Sciatic nerve (tissue), 2 donors: Measurements from ENCODE around the gene EPHA7. TPM values are rescaled to one million over a fixed set of nuclear protein-coding genes. Genes with fewer than 3 reads are reported as not detected.

ENCODE experiments used
- ATAC-seq: fragments of 200-7000 bp; cut with Tn5 transposase; one replicate; pipeline ENCODE4 v1.9.1; 2020; ENCODE audit warnings: mild to moderate bottlenecking, moderate library complexity
- DNase-seq: peaks from one replicate; pipeline ENCODE4 v3.0.0-alpha.2; 2020; ENCODE audit warnings: low spot score
- intact Hi-C: fragments of 100-400 bp; cut with DNase I; formaldehyde crosslinking; loops from one replicate; pipeline ENCODE4 v1.14.2; 2022
- total RNA-seq: library from RNA; stranded (reverse); fragmentation: NEBNext Ultra II Directional; extraction: Animal tissue kit (Norgen Biotek cat#: 25700); gene quantifications from one replicate; pipeline ENCODE4 v1.2.1, GENCODE V29; 2021
- donor health status: DM: no; HTN: no; CAD: no.
- donor health status: DM: no; HTN: no; CAD: no.

The EPHA7 gene
- total RNA-seq, 1 donor from 2014 or later: 2.6 TPM

GRCh38 chr6:93398723-93399122, 20.6 kb downstream of the EPHA7 start:
- ATAC-seq (no peak), DNase-seq (no peak)
- intact Hi-C loops: no loop called here

GRCh38 chr6:93394471-93394870, 24.9 kb downstream of the EPHA7 start:
- no peak for ATAC-seq
- intact Hi-C loops: no loop called here
- no peak for DNase-seq

GRCh38 chr6:93393554-93394074, 25.7 kb downstream of the EPHA7 start:
- intact Hi-C loops: no loop called here
- DNase-seq (no peak), ATAC-seq (no peak)

- intact Hi-C loops: no loop called here
- DNase-seq: no peak
- no peak for ATAC-seq
Measured at GRCh38 chr6:93392797-93393196, 26.6 kb downstream of the EPHA7 start.

- no peak for ATAC-seq
- no peak for DNase-seq
- intact Hi-C loops: no loop called here
Measured at GRCh38 chr6:93391965-93392364, 27.4 kb downstream of the EPHA7 start.

GRCh38 chr6:93389192-93389591, 30.2 kb downstream of the EPHA7 start:
- DNase-seq: no peak
- ATAC-seq: no peak
- intact Hi-C loops: no loop called here

- DNase-seq (no peak), ATAC-seq (no peak)
- intact Hi-C loops: no loop called here
Measured at GRCh38 chr6:93388070-93388469, 31.3 kb downstream of the EPHA7 start.

- DNase-seq (no peak), ATAC-seq (no peak)
- intact Hi-C loops: no loop called here
Measured at GRCh38 chr6:93376026-93376540, 43.3 kb downstream of the EPHA7 start.

- intact Hi-C loops: no loop called here
- no peak for ATAC-seq
- DNase-seq: no peak
Measured at GRCh38 chr6:93373445-93373844, 45.9 kb downstream of the EPHA7 start.

GRCh38 chr6:93371756-93372155, 47.6 kb downstream of the EPHA7 start:
- ATAC-seq (no peak), DNase-seq (no peak)
- intact Hi-C loops: no loop called here

GRCh38 chr6:93369586-93370134, 49.7 kb downstream of the EPHA7 start:
- ATAC-seq (no peak), DNase-seq (no peak)
- intact Hi-C loops: no loop called here

GRCh38 chr6:93366506-93366905, 52.9 kb downstream of the EPHA7 start:
- intact Hi-C loops: no loop called here
- ATAC-seq (no peak), DNase-seq (no peak)

GRCh38 chr6:93365445-93365844, 53.9 kb downstream of the EPHA7 start:
- DNase-seq (no peak), ATAC-seq (no peak)
- intact Hi-C loops: no loop called here

GRCh38 chr6:93358435-93358834, 60.9 kb downstream of the EPHA7 start:
- ATAC-seq: no peak
- DNase-seq: no peak
- intact Hi-C loops: no loop called here

GRCh38 chr6:93352604-93353003, 66.8 kb downstream of the EPHA7 start:
- DNase-seq: no peak
- ATAC-seq: no peak
- intact Hi-C loops: no loop called here

- DNase-seq: no peak
Measured at GRCh38 chr6:93351222-93351621, 68.1 kb downstream of the EPHA7 start.

GRCh38 chr6:93350774-93351173, 68.6 kb downstream of the EPHA7 start:
- intact Hi-C loops: no loop called here
- no peak for DNase-seq
- no peak for ATAC-seq

More at GRCh38 chr6:93351222-93351621, 68.1 kb downstream of the EPHA7 start:
- no peak for ATAC-seq
- intact Hi-C loops: no loop called here

GRCh38 chr6:93344333-93344835, 75.0 kb downstream of the EPHA7 start:
- DNase-seq: no peak
- ATAC-seq: no peak
- intact Hi-C loops: no loop called here

- DNase-seq (no peak), ATAC-seq (no peak)
- intact Hi-C loops: no loop called here
Measured at GRCh38 chr6:93343476-93343875, 75.9 kb downstream of the EPHA7 start.

GRCh38 chr6:93341900-93342613, 77.3 kb downstream of the EPHA7 start:
- intact Hi-C loops: no loop called here
- ATAC-seq (no peak), DNase-seq (no peak)
